Breast epithelium (tissue), 3 donors: ENCODE data around the gene TRIM59.

ENCODE experiments used
- POLR2A ChIP-seq: fragments of 450-650 bp; IDR thresholded peaks from one replicate; pipeline ENCODE4 v1.6.1; 2016; ENCODE audit warnings: antibody characterized with exemption, mild to moderate bottlenecking, moderate library complexity
- POLR2AphosphoS5 ChIP-seq, 3 donors: sonication (generic); formaldehyde crosslinking; IDR thresholded peaks; one replicate each; pipeline ENCODE4 v1.6.1; 2017; ENCODE audit warnings: antibody characterized with exemption in 3 of 3
- TF ChIP-seq, protein P1 (sequence below), 3 donors: fragments of 450-650 bp; IDR thresholded peaks; one replicate each; pipeline ENCODE4 v1.5.1; 2016 to 2017; ENCODE audit warnings: antibody characterized with exemption in 3 of 3, mild to moderate bottlenecking in 3 of 3, moderate library complexity in 3 of 3

DNA sequence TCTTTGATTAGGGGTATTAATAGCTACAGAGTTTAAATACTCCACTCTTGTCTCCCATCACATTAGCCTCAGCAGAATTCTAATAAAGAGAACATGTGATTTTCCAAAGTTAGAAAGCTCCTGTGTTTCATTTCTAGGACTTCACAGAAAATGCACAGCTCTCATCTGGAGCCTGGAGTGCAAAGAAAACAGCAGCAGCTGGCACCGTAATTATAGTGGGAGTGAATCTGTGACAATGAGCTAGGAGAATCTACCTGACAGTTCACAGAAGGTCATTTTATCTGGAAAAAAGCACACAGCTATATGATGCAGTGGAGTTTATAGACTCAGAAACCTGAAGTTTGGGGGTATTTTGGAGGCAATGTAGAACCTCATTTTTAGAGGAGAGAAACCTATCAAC, 5.4 kb upstream of the TRIM59 start:
- TF ChIP-seq POLR2A, result no peak
- TF ChIP-seq, protein P1, sequence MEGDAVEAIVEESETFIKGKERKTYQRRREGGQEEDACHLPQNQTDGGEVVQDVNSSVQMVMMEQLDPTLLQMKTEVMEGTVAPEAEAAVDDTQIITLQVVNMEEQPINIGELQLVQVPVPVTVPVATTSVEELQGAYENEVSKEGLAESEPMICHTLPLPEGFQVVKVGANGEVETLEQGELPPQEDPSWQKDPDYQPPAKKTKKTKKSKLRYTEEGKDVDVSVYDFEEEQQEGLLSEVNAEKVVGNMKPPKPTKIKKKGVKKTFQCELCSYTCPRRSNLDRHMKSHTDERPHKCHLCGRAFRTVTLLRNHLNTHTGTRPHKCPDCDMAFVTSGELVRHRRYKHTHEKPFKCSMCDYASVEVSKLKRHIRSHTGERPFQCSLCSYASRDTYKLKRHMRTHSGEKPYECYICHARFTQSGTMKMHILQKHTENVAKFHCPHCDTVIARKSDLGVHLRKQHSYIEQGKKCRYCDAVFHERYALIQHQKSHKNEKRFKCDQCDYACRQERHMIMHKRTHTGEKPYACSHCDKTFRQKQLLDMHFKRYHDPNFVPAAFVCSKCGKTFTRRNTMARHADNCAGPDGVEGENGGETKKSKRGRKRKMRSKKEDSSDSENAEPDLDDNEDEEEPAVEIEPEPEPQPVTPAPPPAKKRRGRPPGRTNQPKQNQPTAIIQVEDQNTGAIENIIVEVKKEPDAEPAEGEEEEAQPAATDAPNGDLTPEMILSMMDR (IDR thresholded peaks at IDR 0.05), result no peak
- no peak for TF ChIP-seq POLR2AphosphoS5 (IDR thresholded peaks at IDR 0.05)
